Measurements from ENCODE around the gene FAM236C.
"Not testable (repeated sequence)": the region's sequence is repeated elsewhere in the genome, so short reads cannot be mapped to it uniquely, and the experiment has no call there.

FAM236C gene

GRCh38 chrX:72912315-72912714 is at the start of gene FAM236C:
TSS of gene FAM236C (plus strand) at chrX:72912615. CDS start at chrX:72912715, 100 bp downstream.
- not testable (repeated sequence) for H3K4me3 ChIP-seq (ENCODE audit: insufficient read depth, low read length, poor library complexity, severe bottlenecking); H3K9me2 ChIP-seq (replicated peaks; ENCODE audit: insufficient read depth, low read length); H3K4me2 ChIP-seq (ENCODE audit: low read depth, low read length, poor library complexity, severe bottlenecking); H2AFZ ChIP-seq (ENCODE audit: low read depth, low read length, severe bottlenecking); H3K9me3 ChIP-seq (ENCODE audit: insufficient read depth, low read length); H3K36me3 ChIP-seq (ENCODE audit: low read length); H4K20me1 ChIP-seq (ENCODE audit: low read depth, low read length); H3K27ac ChIP-seq (ENCODE audit: low read depth, low read length); H3F3A ChIP-seq (ENCODE audit: insufficient read depth); H3K9ac ChIP-seq (ENCODE audit: low read length); H3K79me2 ChIP-seq (ENCODE audit: insufficient read depth, low read length); H3K27me3 ChIP-seq (ENCODE audit: low read length)

- not testable (repeated sequence) for H3K4me3 ChIP-seq (ENCODE audit: insufficient read depth, low read length, poor library complexity, severe bottlenecking); H2AFZ ChIP-seq (ENCODE audit: low read depth, low read length, severe bottlenecking); H3F3A ChIP-seq (ENCODE audit: insufficient read depth); H3K36me3 ChIP-seq (ENCODE audit: low read length); H3K9ac ChIP-seq (ENCODE audit: low read length); H3K9me2 ChIP-seq (replicated peaks; ENCODE audit: insufficient read depth, low read length); H3K79me2 ChIP-seq (ENCODE audit: insufficient read depth, low read length); H3K4me2 ChIP-seq (ENCODE audit: low read depth, low read length, poor library complexity, severe bottlenecking); H3K27me3 ChIP-seq (ENCODE audit: low read length); H3K9me3 ChIP-seq (ENCODE audit: insufficient read depth, low read length); H4K20me1 ChIP-seq (ENCODE audit: low read depth, low read length); H3K27ac ChIP-seq (ENCODE audit: low read depth, low read length)
Observed at GRCh38 chrX:72882898-72883297, 29.5 kb upstream of the FAM236C start.

- H4K20me1 ChIP-seq (ENCODE audit: low read depth, low read length); H3K9me2 ChIP-seq (replicated peaks; ENCODE audit: insufficient read depth, low read length); H3K4me2 ChIP-seq (ENCODE audit: low read depth, low read length, poor library complexity, severe bottlenecking); H3K27me3 ChIP-seq (ENCODE audit: low read length); H3K27ac ChIP-seq (ENCODE audit: low read depth, low read length); H2AFZ ChIP-seq (ENCODE audit: low read depth, low read length, severe bottlenecking); H3K36me3 ChIP-seq (ENCODE audit: low read length); H3K9me3 ChIP-seq (ENCODE audit: insufficient read depth, low read length); H3K79me2 ChIP-seq (ENCODE audit: insufficient read depth, low read length); H3K9ac ChIP-seq (ENCODE audit: low read length); H3K4me3 ChIP-seq (ENCODE audit: insufficient read depth, low read length, poor library complexity, severe bottlenecking); H3F3A ChIP-seq (ENCODE audit: insufficient read depth): not testable (repeated sequence)
Observed at GRCh38 chrX:72889740-72890139, 22.7 kb upstream of the FAM236C start.

- not testable (repeated sequence) for H3K79me2 ChIP-seq (ENCODE audit: insufficient read depth, low read length); H3K27ac ChIP-seq (ENCODE audit: low read depth, low read length); H4K20me1 ChIP-seq (ENCODE audit: low read depth, low read length); H3K9me3 ChIP-seq (ENCODE audit: insufficient read depth, low read length); H3K4me2 ChIP-seq (ENCODE audit: low read depth, low read length, poor library complexity, severe bottlenecking); H3K4me3 ChIP-seq (ENCODE audit: insufficient read depth, low read length, poor library complexity, severe bottlenecking); H3F3A ChIP-seq (ENCODE audit: insufficient read depth); H3K36me3 ChIP-seq (ENCODE audit: low read length); H2AFZ ChIP-seq (ENCODE audit: low read depth, low read length, severe bottlenecking); H3K9me2 ChIP-seq (replicated peaks; ENCODE audit: insufficient read depth, low read length); H3K9ac ChIP-seq (ENCODE audit: low read length); H3K27me3 ChIP-seq (ENCODE audit: low read length)
Observed at GRCh38 chrX:72916096-72916495, 3.7 kb downstream of the FAM236C start.

GRCh38 chrX:72932283-72932682 is 19.9 kb downstream of the FAM236C start:
- not testable (repeated sequence) for H3K9ac ChIP-seq (ENCODE audit: low read length); H3K79me2 ChIP-seq (ENCODE audit: insufficient read depth, low read length); H3F3A ChIP-seq (ENCODE audit: insufficient read depth); H3K27ac ChIP-seq (ENCODE audit: low read depth, low read length); H3K36me3 ChIP-seq (ENCODE audit: low read length); H4K20me1 ChIP-seq (ENCODE audit: low read depth, low read length); H3K4me3 ChIP-seq (ENCODE audit: insufficient read depth, low read length, poor library complexity, severe bottlenecking); H3K27me3 ChIP-seq (ENCODE audit: low read length); H2AFZ ChIP-seq (ENCODE audit: low read depth, low read length, severe bottlenecking); H3K9me2 ChIP-seq (replicated peaks; ENCODE audit: insufficient read depth, low read length); H3K9me3 ChIP-seq (ENCODE audit: insufficient read depth, low read length); H3K4me2 ChIP-seq (ENCODE audit: low read depth, low read length, poor library complexity, severe bottlenecking)

GRCh38 chrX:72936455-72936854 is 24.0 kb downstream of the FAM236C start:
- not testable (repeated sequence) for H3K79me2 ChIP-seq (ENCODE audit: insufficient read depth, low read length); H4K20me1 ChIP-seq (ENCODE audit: low read depth, low read length); H2AFZ ChIP-seq (ENCODE audit: low read depth, low read length, severe bottlenecking); H3K4me2 ChIP-seq (ENCODE audit: low read depth, low read length, poor library complexity, severe bottlenecking); H3K27ac ChIP-seq (ENCODE audit: low read depth, low read length); H3K9me2 ChIP-seq (replicated peaks; ENCODE audit: insufficient read depth, low read length); H3F3A ChIP-seq (ENCODE audit: insufficient read depth); H3K36me3 ChIP-seq (ENCODE audit: low read length); H3K9ac ChIP-seq (ENCODE audit: low read length); H3K27me3 ChIP-seq (ENCODE audit: low read length); H3K4me3 ChIP-seq (ENCODE audit: insufficient read depth, low read length, poor library complexity, severe bottlenecking); H3K9me3 ChIP-seq (ENCODE audit: insufficient read depth, low read length)

GRCh38 chrX:72936882-72937455 is 24.6 kb downstream of the FAM236C start:
- H3K4me3 ChIP-seq (ENCODE audit: insufficient read depth, low read length, poor library complexity, severe bottlenecking); H3K9ac ChIP-seq (ENCODE audit: low read length); H3K27ac ChIP-seq (ENCODE audit: low read depth, low read length); H3K9me3 ChIP-seq (ENCODE audit: insufficient read depth, low read length); H3K4me2 ChIP-seq (ENCODE audit: low read depth, low read length, poor library complexity, severe bottlenecking); H3K79me2 ChIP-seq (ENCODE audit: insufficient read depth, low read length); H3F3A ChIP-seq (ENCODE audit: insufficient read depth); H3K27me3 ChIP-seq (ENCODE audit: low read length); H3K36me3 ChIP-seq (ENCODE audit: low read length); H4K20me1 ChIP-seq (ENCODE audit: low read depth, low read length); H3K9me2 ChIP-seq (replicated peaks; ENCODE audit: insufficient read depth, low read length); H2AFZ ChIP-seq (ENCODE audit: low read depth, low read length, severe bottlenecking): not testable (repeated sequence)

- not testable (repeated sequence) for H3K9ac ChIP-seq (ENCODE audit: low read length); H3K9me3 ChIP-seq (ENCODE audit: insufficient read depth, low read length); H3K4me2 ChIP-seq (ENCODE audit: low read depth, low read length, poor library complexity, severe bottlenecking); H3K4me3 ChIP-seq (ENCODE audit: insufficient read depth, low read length, poor library complexity, severe bottlenecking); H2AFZ ChIP-seq (ENCODE audit: low read depth, low read length, severe bottlenecking); H3K9me2 ChIP-seq (replicated peaks; ENCODE audit: insufficient read depth, low read length); H3K27ac ChIP-seq (ENCODE audit: low read depth, low read length); H3F3A ChIP-seq (ENCODE audit: insufficient read depth); H4K20me1 ChIP-seq (ENCODE audit: low read depth, low read length); H3K79me2 ChIP-seq (ENCODE audit: insufficient read depth, low read length); H3K36me3 ChIP-seq (ENCODE audit: low read length); H3K27me3 ChIP-seq (ENCODE audit: low read length)
Observed at GRCh38 chrX:72937906-72938305, 25.5 kb downstream of the FAM236C start, which contains the start of gene FAM236A. TSS of gene FAM236A (plus strand) at chrX:72938206. CDS start at chrX:72938263, 57 bp downstream.

Data from SU-DHL-6 (cell line).